NB4 (cell line): Measurements from ENCODE around the gene ACBD4.

ENCODE experiments used
- CTCF ChIP-seq: IDR thresholded peaks from one replicate; pipeline ENCODE4 v1.5.1; 2012; ENCODE audit warnings: low read depth, low read length
- MAX ChIP-seq: IDR thresholded peaks from 2 replicates; pipeline ENCODE4 v1.6.1; 2011; ENCODE audit warnings: low read depth, low read length
- MYC ChIP-seq: IDR thresholded peaks from 2 replicates; pipeline ENCODE4 v1.6.1; 2011; ENCODE audit warnings: low read depth, low read length
- POLR2A ChIP-seq: IDR thresholded peaks from 2 replicates; pipeline ENCODE4 v1.6.1; 2011; ENCODE audit warnings: mild to moderate bottlenecking; ENCODE audit not compliant: insufficient read length; ENCODE audit errors: extremely low read depth

- TF ChIP-seq CTCF (no peak), POLR2A (no peak), MYC (no peak), MAX (no peak)
Observed at GRCh38 chr17:45108051-45108450, 27.4 kb upstream of the ACBD4 start.
